Mucosa of stomach (tissue), 1 donor: ENCODE measurements around the gene IRF4.

Experiments used
- H3K27me3 ChIP-seq: one replicate; pipeline ENCODE4 v1.7.0; 2013; ENCODE audit warnings: mild to moderate bottlenecking, low read length; ENCODE audit not compliant: control insufficient read depth, insufficient read depth
- H3K36me3 ChIP-seq: one replicate; pipeline ENCODE4 v1.7.0; 2013; ENCODE audit warnings: low read length; ENCODE audit not compliant: control insufficient read depth, insufficient read depth
- H3K4me1 ChIP-seq: one replicate; pipeline ENCODE4 v1.7.0; 2013; ENCODE audit warnings: mild to moderate bottlenecking, low read length; ENCODE audit not compliant: control insufficient read depth, insufficient read depth
- H3K4me3 ChIP-seq: one replicate; pipeline ENCODE4 v1.7.0; 2013; ENCODE audit warnings: low read length
- H3K9ac ChIP-seq: one replicate; pipeline ENCODE4 v1.7.0; 2013; ENCODE audit warnings: mild to moderate bottlenecking, low read length, moderate library complexity
- H3K9me3 ChIP-seq: one replicate; pipeline ENCODE4 v1.7.0; 2013; ENCODE audit warnings: mild to moderate bottlenecking, low read length, moderate library complexity; ENCODE audit not compliant: control insufficient read depth
- donor health status: Pancreatic carcinoma.

Gene IRF4

GRCh38 chr6:444653-445275 lies 53.2 kb downstream of the IRF4 start:
- H3K9me3 ChIP-seq = no peaks in the 10 kb centered on the region
- H3K4me3 ChIP-seq = no peak overlapping the region
- H3K27me3 ChIP-seq = peaks cover 3% of the 10 kb centered on the region
- no peaks in the 10 kb centered on the region for H3K4me1 ChIP-seq
- H3K36me3 ChIP-seq = no peaks in the 10 kb centered on the region
- H3K9ac ChIP-seq = no peak overlapping the region

DNA sequence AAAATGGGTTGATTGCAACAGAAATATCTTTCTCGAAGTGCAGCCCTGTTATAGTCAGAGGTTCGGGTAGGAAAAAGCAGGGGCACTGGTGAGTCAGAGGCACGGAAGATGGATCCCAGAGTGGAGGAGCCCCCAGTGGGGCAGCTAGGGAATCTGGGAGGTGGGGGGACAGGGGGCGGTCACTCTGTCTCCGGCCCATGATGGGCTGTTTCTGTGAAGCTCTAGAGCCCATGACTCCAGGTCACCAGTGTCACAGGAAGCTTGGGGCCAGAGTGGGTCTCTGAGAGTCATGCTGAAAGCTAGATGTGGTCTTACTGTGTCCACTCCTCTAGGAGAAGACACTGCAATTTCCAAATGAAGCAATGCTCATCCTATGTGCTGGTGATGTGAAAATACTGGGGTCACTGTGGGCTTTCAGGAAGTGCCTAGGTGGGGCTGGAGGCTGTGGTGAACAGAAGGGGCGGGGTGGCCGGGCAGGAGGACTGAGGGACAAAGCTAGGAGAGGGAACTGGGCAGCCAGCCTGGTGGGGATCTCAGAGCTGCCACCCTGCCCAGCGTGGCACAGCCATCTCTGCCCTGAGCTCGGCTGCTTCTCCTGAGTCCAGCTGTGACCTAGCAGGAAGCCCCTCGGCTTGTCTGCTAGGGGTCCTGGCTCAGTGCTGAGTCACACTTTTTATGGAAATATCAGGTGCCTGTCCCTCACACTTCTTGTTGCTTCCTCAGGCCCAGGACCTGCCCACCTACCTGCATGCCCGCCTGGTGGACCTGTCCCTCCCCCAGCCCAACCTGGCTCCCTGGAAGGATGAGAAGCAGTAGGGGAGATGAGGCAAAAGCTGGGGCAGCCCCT lies 54.2 kb downstream of the IRF4 start:
- H3K9ac ChIP-seq = no peak overlapping the region
- no peaks in the 10 kb centered on the region for H3K36me3 ChIP-seq
- peaks cover 2% of the 10 kb centered on the region for H3K27me3 ChIP-seq
- no peaks in the 10 kb centered on the region for H3K9me3 ChIP-seq
- no peaks in the 10 kb centered on the region for H3K4me1 ChIP-seq
- H3K4me3 ChIP-seq = no peak overlapping the region

DNA sequence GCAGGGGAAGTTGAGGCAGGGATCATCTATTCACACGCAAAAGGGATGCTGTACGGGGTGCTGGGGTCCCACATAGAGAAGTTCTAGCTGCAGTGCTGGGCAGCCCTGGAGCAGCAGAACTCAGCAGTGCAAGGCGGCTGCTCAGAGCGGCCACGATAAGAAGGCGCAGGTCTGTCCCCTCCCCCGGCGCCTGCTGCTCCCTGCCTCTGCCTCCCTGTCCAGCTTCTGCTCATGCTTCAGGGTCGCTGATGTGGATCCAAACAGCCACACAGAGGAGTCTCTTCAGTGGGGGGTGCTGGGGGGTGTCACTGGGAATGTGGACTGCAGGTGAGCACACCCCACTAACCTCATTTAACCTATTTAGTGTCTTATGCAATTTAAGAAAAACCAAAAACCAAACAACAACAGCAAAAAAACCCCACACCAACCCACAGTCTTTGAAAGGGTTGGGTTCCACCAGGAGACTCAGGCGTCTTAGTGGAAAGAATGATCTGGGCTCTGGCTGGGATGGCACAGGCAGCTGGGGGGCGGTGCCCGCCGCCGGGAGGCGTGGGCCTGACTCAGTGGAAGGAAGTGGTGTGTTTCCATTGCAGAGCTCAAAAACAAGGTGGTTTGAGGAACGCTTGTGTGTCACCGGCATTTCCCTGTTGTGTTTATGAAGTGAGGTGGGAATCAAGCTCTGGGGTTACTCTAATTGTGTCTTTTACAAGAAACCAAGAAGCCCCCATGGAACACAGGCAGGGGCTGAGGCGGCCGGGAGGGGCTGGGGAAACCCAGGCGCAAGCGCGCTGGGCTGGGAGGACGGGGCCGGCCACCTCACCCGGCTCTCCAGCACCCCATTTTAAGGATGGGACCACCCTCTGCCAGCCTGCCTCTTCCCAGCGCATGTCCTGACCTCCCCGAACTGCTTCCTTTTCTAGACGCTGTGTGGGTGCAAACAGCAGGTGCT lies 55.1 kb downstream of the IRF4 start:
- Histone ChIP-seq H3K9me3 (no peaks in the 10 kb centered on the region), H3K9ac (no peak overlapping the region), H3K4me1 (no peaks in the 10 kb centered on the region), H3K27me3 (peaks cover 2% of the 10 kb centered on the region), H3K4me3 (no peak overlapping the region), H3K36me3 (no peaks in the 10 kb centered on the region)

DNA sequence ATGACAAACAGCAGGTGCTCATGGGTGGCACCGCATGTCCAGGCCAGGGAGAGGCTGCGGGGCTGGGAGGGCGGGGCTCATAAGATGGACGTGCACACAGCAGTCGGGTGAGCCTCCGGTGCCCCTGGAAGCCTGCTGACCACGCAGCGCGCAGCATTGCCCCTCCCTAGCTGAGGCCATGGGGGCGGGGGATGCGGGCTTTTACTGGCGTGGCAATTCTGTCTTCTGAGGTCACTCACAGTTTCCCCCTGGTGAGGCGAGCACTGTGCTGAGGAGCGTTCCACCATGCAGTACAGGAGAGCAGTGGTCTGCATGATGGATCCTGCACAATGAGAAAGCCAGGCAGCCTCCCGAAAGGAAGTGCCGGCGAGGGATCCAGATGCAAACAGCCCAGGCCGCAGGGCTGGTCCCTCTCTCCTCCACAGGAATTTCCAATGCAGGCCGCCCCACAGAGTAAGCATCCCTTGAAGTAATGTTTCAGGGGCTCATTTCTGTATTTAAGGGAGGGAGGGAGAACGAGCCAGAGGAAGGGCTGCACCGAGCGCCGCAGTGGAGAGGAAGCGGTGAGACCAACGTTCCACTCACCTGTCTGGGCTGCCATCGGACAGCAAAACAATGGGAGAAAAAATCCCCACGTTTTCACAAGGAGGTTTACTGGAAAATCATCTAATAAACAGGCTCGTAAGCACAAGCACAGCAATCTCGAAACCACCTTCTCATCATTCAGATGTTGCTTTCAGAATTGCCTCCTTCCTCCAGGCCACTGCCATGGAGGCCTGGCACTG lies 56.0 kb downstream of the IRF4 start:
- H3K4me3 ChIP-seq = no peak overlapping the region
- H3K9ac ChIP-seq = no peak overlapping the region
- no peaks in the 10 kb centered on the region for H3K36me3 ChIP-seq
- no peaks in the 10 kb centered on the region for H3K9me3 ChIP-seq
- peaks cover 2% of the 10 kb centered on the region for H3K27me3 ChIP-seq
- H3K4me1 ChIP-seq = no peaks in the 10 kb centered on the region

DNA sequence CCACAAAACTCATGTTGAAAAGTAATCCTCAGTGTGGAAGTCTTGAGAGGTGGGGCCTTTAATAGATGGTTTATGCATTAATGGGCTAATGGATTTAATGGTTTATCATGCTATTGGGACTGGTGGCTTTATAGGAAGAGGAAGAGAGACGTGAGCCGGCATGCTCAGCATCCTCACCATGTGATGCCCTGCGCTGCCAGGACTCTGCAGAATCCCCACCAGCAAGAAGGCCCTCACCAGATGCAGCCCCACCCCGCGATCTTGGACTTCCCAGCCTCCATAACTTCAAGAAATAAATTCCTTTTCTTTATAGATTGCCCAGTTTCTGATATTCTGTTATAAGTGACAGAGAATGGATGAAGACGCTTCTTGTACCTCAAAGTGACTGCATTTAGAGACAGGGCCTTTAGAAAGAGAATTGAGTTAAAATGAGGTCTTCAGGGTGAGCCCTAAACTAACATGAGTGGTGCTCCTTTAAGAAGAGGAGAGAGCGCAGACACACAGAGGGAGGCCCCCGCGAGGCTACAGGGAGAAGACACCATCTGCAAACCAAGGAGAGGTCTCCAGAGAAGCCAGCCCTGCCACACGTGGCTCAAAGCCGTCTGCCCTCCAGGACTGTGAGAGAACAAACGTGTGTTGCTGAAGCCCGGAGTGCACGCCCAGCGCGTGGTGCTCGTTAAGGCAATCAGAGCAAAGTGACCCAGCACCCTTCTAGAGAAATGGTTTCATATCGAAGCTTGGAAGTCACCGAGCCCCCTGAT lies 56.9 kb downstream of the IRF4 start:
- no peaks in the 10 kb centered on the region for H3K4me1 ChIP-seq
- no peak overlapping the region for H3K4me3 ChIP-seq
- peaks cover 2% of the 10 kb centered on the region for H3K27me3 ChIP-seq
- no peak overlapping the region for H3K9ac ChIP-seq
- no peaks in the 10 kb centered on the region for H3K36me3 ChIP-seq
- H3K9me3 ChIP-seq = no peaks in the 10 kb centered on the region

- no peak overlapping the region for H3K9ac ChIP-seq
- H3K9me3 ChIP-seq = no peaks in the 10 kb centered on the region
- H3K4me1 ChIP-seq = no peaks in the 10 kb centered on the region
- H3K4me3 ChIP-seq = no peak overlapping the region
- peaks cover under 1% of the 10 kb centered on the region for H3K27me3 ChIP-seq
- no peaks in the 10 kb centered on the region for H3K36me3 ChIP-seq
These were observed 57.5 kb downstream of the IRF4 start for GRCh38 chr6:449057-449430.

GRCh38 chr6:449486-450419 lies 58.2 kb downstream of the IRF4 start:
- Histone ChIP-seq H3K4me3 (no peak overlapping the region), H3K9ac (no peak overlapping the region), H3K9me3 (no peaks in the 10 kb centered on the region)

DNA sequence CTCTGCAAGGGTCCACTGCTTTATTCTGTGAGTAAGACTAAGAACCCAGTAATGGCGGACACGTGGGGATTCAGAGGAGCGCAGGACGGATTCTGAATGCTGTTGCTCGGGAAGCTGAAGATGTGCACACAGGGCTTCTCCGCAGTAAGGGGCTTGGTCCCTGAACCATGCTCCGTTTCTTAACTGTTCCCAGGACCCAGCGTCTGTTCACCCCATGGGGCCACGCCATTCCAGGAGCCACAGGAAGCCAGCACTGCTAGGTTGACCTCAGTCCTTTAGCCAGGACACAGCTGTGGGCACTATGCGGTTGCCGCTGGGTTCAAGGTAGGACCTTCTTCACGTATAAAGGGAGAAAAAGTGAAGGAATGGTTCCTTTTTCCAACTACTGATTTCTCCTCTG lies 59.8 kb downstream of the IRF4 start:
- Histone ChIP-seq H3K27me3 (no peaks in the 10 kb centered on the region), H3K4me3 (no peak overlapping the region), H3K36me3 (no peaks in the 10 kb centered on the region), H3K9me3 (no peaks in the 10 kb centered on the region), H3K9ac (no peak overlapping the region), H3K4me1 (no peaks in the 10 kb centered on the region)

More at GRCh38 chr6:449486-450419, 58.2 kb downstream of the IRF4 start:
- Histone ChIP-seq H3K27me3 (no peaks in the 10 kb centered on the region), H3K4me1 (no peaks in the 10 kb centered on the region), H3K36me3 (no peaks in the 10 kb centered on the region)

GRCh38 chr6:451847-452246 lies 60.3 kb downstream of the IRF4 start:
- Histone ChIP-seq H3K36me3 (no peaks in the 10 kb centered on the region), H3K4me3 (no peak overlapping the region), H3K9me3 (no peaks in the 10 kb centered on the region), H3K9ac (no peak overlapping the region), H3K4me1 (no peaks in the 10 kb centered on the region), H3K27me3 (no peaks in the 10 kb centered on the region)

DNA sequence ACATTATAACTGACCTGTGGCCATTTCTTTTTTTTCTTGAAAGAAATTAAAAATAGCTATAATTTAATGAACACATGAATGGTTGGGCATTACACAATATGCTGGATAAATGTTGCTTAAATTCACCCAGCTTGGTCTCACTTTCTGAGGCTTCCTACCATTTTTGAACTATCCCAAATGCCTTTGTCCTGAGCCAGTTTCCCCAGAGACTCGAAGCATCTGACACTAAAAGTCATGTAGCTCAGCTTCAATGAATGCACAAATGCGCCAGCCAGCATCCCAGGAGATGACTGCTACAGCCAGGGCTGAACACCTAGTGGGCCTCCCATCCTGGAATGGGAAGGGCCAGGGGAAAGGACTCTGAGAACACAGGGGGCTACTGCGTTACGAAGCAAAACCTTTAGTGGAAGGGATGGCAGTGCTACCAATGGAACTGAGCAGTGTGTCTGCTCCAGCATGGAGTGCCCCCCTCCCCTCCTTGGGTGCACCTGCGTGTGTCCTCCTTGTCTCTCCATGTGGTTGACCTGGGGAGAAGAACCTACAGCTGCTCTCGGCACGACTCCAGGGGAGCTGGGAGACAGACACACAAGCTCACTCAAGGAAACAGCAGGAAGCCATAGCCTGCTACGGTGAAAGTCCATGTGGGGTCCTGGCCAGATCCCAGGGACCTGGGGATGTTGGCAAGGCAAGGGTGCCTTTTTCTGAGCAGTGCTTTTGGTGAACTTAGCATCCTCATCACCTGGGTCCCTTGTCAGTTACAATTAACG lies 60.9 kb downstream of the IRF4 start:
- Histone ChIP-seq H3K4me1 (no peaks in the 10 kb centered on the region), H3K36me3 (no peaks in the 10 kb centered on the region), H3K27me3 (no peaks in the 10 kb centered on the region), H3K4me3 (no peak overlapping the region), H3K9me3 (no peaks in the 10 kb centered on the region), H3K9ac (no peak overlapping the region)
